A549 treated with Mapracorat at 1 μM for 4 hours (cell line): ENCODE results near the gene PID1. TPM values are rescaled to one million over a fixed set of nuclear protein-coding genes. Genes with fewer than 3 reads are reported as not detected.

Experiments
- total RNA-seq: library from RNA; stranded (reverse); fragments of 200-300 nt; extraction: Qiagen RNA extraction; gene quantifications from 5 replicates; pipeline ENCODE4 v1.2.3, GENCODE V29; 2022

The PID1 gene, protein sequence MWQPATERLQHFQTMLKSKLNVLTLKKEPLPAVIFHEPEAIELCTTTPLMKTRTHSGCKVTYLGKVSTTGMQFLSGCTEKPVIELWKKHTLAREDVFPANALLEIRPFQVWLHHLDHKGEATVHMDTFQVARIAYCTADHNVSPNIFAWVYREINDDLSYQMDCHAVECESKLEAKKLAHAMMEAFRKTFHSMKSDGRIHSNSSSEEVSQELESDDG
- 3.7 to 4.4 TPM (median 4.0 TPM) in 5 replicates for total RNA-seq

GRCh38 chr2:229270551-229271410 is at the start of gene PID1:
PID1 (minus strand) TSS chr2:229271287; CDS start chr2:229271043, 244 bp downstream.

